ENCODE measurements around the gene OR8B8. TPM values are rescaled to one million over a fixed set of nuclear protein-coding genes. Genes with fewer than 3 reads are reported as not detected.

The OR8B8 gene
- total and polyA plus RNA-seq, 2 of the 4 experiments (the other 2 are of a cell fraction), result not detected

GRCh38 chr11:124470561-124471227, 25.2 kb upstream of the OR8B8 start:
- no peak overlapping the region for H2BK120ac ChIP-seq (ENCODE audit: low read depth, low read length)
- H4K20me1 ChIP-seq (ENCODE audit: insufficient read depth, low read length), result no peaks in the 10 kb centered on the region
- H3K9me3 ChIP-seq (ENCODE audit: control insufficient read depth, insufficient read depth, low read length), result no peaks in the 10 kb centered on the region
- no peak overlapping the region for H3K4ac ChIP-seq (ENCODE audit: low read depth, low read length)
- no peak overlapping the region for H3K56ac ChIP-seq (ENCODE audit: extremely low read depth, insufficient read depth, low read length)
- no peak overlapping the region for H2AFZ ChIP-seq (replicated peaks; ENCODE audit: low read length, poor library complexity)
- no peak overlapping the region for H3K4me3 ChIP-seq (ENCODE audit: insufficient read depth, low read depth, low read length)
- no peak overlapping the region for H3K9ac ChIP-seq (ENCODE audit: low read depth, low read length)
- H3K4me1 ChIP-seq (ENCODE audit: control insufficient read depth, insufficient read depth, low read length), result no peaks in the 10 kb centered on the region
- H3K36me3 ChIP-seq (ENCODE audit: control insufficient read depth, insufficient read depth, low read length), result no peaks in the 10 kb centered on the region
- H3K14ac ChIP-seq (replicated peaks; ENCODE audit: low read depth, low read length), result no peak overlapping the region
- DNase-seq, result no peak
- H3K18ac ChIP-seq (ENCODE audit: low read depth, low read length), result no peak overlapping the region
- H2AK5ac ChIP-seq (ENCODE audit: low read depth, low read length), result no peak overlapping the region
- H4K91ac ChIP-seq (ENCODE audit: insufficient read depth, low read depth, low read length), result no peak overlapping the region
- no peaks in the 10 kb centered on the region for H3K79me1 ChIP-seq (ENCODE audit: low read depth in 1 of 2, low read length in 2 of 2)
- no peak overlapping the region for H3K4me2 ChIP-seq (ENCODE audit: low read depth, low read length)
- peaks cover 10% of the 10 kb centered on the region for H3K27me3 ChIP-seq (ENCODE audit: control insufficient read depth, insufficient read depth, low read length)
- dilution Hi-C loops (cut with HindIII; ENCODE audit: low sequenced_read_pairs, unreplicated experiment) (no loop called here), in situ Hi-C loops (cut with MboI; ENCODE audit: low sequenced_read_pairs) (no loop called here), intact Hi-C loops (cut with micrococcal nuclease) (no loop called here)
- POLR2A ChIA-PET (ENCODE audit: unreplicated experiment), result no interaction called here
- H3K9me1 ChIP-seq (ENCODE audit: insufficient read depth, low read length), result no peaks in the 10 kb centered on the region
- no peak for ATAC-seq (ENCODE audit: low read depth)
- WGBS, 2 experiments (ENCODE audit: extremely low coverage in 2 of 2, insufficient read length in 1 of 2), result no CpG with 5 or more reads among the region's 11 CpGs
- H2BK5ac ChIP-seq (ENCODE audit: low read depth, low read length, poor library complexity, severe bottlenecking), result no peak overlapping the region
- no peak overlapping the region for H4K8ac ChIP-seq (ENCODE audit: low read depth in 2 of 2, low read length in 2 of 2)
- H2AK9ac ChIP-seq (replicated peaks; ENCODE audit: low read depth, low read length, poor library complexity), result no peak overlapping the region
- CTCF ChIA-PET, result no interaction called here
- H2BK20ac ChIP-seq (ENCODE audit: low read depth, low read length), result no peak overlapping the region
- no peak overlapping the region for H3K23ac ChIP-seq (ENCODE audit: low read depth, low read length)
- no peak overlapping the region for H2BK15ac ChIP-seq (ENCODE audit: low read depth, low read length)
- H3K27ac ChIP-seq (ENCODE audit: insufficient read depth, low read length), result no peak overlapping the region
- no peak for TF ChIP-seq MXI1 (IDR thresholded peaks at IDR 0.05; ENCODE audit: borderline replicate concordance, low read depth, low read length)
- TF ChIP-seq CEBPB (IDR thresholded peaks at IDR 0.05; ENCODE audit: low read depth, low read length), result no peak
- TF ChIP-seq USF2 (IDR thresholded peaks at IDR 0.05; ENCODE audit: low read depth, low read length), result no peak
- no peak for TF ChIP-seq ELK1 (IDR thresholded peaks at IDR 0.05; ENCODE audit: borderline replicate concordance, low read depth, low read length)
- TF ChIP-seq BHLHE40 (IDR thresholded peaks at IDR 0.05; ENCODE audit: low read depth, low read length), result no peak
- TF ChIP-seq RFX5 (IDR thresholded peaks at IDR 0.05; ENCODE audit: low read depth, low read length), result no peak
- no peak for TF ChIP-seq SMC3 (IDR thresholded peaks at IDR 0.05; ENCODE audit: low read depth, low read length)
- no peak for TF ChIP-seq RAD21 (IDR thresholded peaks at IDR 0.05; ENCODE audit: low read length)
- no peak for TF ChIP-seq MAZ (IDR thresholded peaks at IDR 0.05; ENCODE audit: borderline replicate concordance, low read depth, low read length)
- no peak for TF ChIP-seq RCOR1 (IDR thresholded peaks at IDR 0.05; ENCODE audit: insufficient replicate concordance, low read length)
- no peak for TF ChIP-seq CTCF (conservative IDR thresholded peaks at IDR 0.05; ENCODE audit: low read depth, low read length)
- TF ChIP-seq POLR2A (IDR thresholded peaks at IDR 0.05; ENCODE audit: low read depth, low read length), result no peak
- TF ChIP-seq FOS (IDR thresholded peaks at IDR 0.05; ENCODE audit: low read depth, low read length), result no peak
- no peak overlapping the region for H4K5ac ChIP-seq (ENCODE audit: low read depth, low read length)
- BruUV-seq (replicated peaks), result no TSS peak
